Aorta (tissue), 5 donors: ENCODE results near the gene FAM221B. TPM values are rescaled to one million over a fixed set of nuclear protein-coding genes. Genes with fewer than 3 reads are reported as not detected.

Source experiments
- ATAC-seq: fragments of 200-7000 bp; cut with Tn5 transposase; one replicate; pipeline ENCODE4 v1.9.1; 2022; ENCODE audit warnings: moderate library complexity; ENCODE audit not compliant: low FRiP score
- DNase-seq, 2 donors: peaks; one replicate each; pipeline ENCODE4 v3.0.0-alpha.2; 2020
- H3K27ac ChIP-seq, 2 donors: one replicate each; pipeline ENCODE4 v1.5.1; 2013; ENCODE audit warnings: low read length in 2 of 2, mild to moderate bottlenecking in 2 of 2, moderate library complexity in 2 of 2, control low read depth in 1 of 2, inconsistent platforms in 1 of 2, low read depth in 1 of 2
- H3K27me3 ChIP-seq, 2 donors: one replicate each; pipeline ENCODE4 v1.6.1; 2013; ENCODE audit warnings: control low read depth in 1 of 2, low read length in 1 of 2, mild to moderate bottlenecking in 1 of 2, moderate library complexity in 1 of 2; ENCODE audit not compliant: insufficient read depth in 2 of 2, control insufficient read depth in 1 of 2
- H3K36me3 ChIP-seq, 2 donors: one replicate each; pipeline ENCODE4 v1.6.1; 2013; ENCODE audit warnings: control low read depth in 1 of 2, low read length in 1 of 2, mild to moderate bottlenecking in 1 of 2; ENCODE audit not compliant: insufficient read depth in 2 of 2, control insufficient read depth in 1 of 2
- H3K4me1 ChIP-seq, 2 donors: one replicate each; pipeline ENCODE4 v1.6.1; 2013; ENCODE audit warnings: low read length in 2 of 2, control low read depth in 1 of 2, mild to moderate bottlenecking in 1 of 2, moderate library complexity in 1 of 2; ENCODE audit not compliant: insufficient read depth in 2 of 2, control insufficient read depth in 1 of 2
- H3K4me3 ChIP-seq, 2 donors: one replicate each; pipeline ENCODE4 v1.5.1; 2013; ENCODE audit warnings: low read length in 2 of 2, control low read depth in 1 of 2, mild to moderate bottlenecking in 1 of 2
- H3K9me3 ChIP-seq: one replicate; pipeline ENCODE4 v1.6.1; 2013; ENCODE audit warnings: mild to moderate bottlenecking, low read length; ENCODE audit not compliant: control insufficient read depth
- WGBS, 2 donors: extraction: QIAGEN DNeasy Blood & Tissue Kit; methylation state at CpG; one replicate each; pipeline ENCODE4 v1.1.7; 2013; 5-methylcytosine and 5-hydroxymethylcytosine counted together
- intact Hi-C, 2 donors: fragments of 100-400 bp; cut with DNase I; formaldehyde crosslinking; loops; one replicate each; pipeline versions ENCODE4 v1.14.2 to v1.15.0; 2022
- polyA plus RNA-seq, 2 donors: library from polyadenylated mRNA; stranded (reverse); fragments of 200-250 nt; gene quantifications; one replicate each; pipeline ENCODE4 v1.2.3, GENCODE V29; 2013
- total RNA-seq, 2 donors: library from RNA; stranded (reverse); fragmentation: NEBNext Ultra II Directional; extraction: Animal tissue kit (Norgen Biotek cat#: 25700); gene quantifications; one replicate each; pipeline ENCODE4 v1.2.1, GENCODE V29; 2021
- donor health status: healthy with polysubstance abuse.
- donor health status: Bipolar disorder and iron deficiency.
- donor health status: DM: no; HTN: no; CAD: no.
- donor health status: DM: no; HTN: no; CAD: no.
- donor health status: DM: yes; HTN: yes; CAD: no.

Gene FAM221B
- total and polyA plus RNA-seq, 4 donors: 0.13 TPM; not detected in 3

DNA sequence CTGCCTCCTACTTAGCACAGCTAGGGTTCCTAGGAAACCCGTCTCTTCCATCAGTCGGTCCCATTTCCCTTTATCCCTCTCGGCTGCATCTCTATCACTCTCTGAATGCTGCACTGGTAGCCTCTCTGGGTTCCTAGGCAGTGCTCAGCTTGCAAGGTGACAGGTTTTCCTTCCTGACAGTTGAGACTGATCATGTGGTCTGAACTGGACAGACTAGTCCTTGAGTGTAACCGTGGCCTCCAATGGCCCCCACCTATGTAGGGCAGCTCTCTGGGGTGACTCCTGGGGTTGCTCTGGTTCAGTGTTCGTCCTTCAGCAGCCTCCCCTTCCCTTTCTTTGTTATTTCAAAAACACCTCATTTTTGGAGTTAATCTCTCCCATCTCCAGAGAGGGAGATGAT is 4.3 kb upstream of the FAM221B start:
- Histone ChIP-seq H3K4me3 (no peak overlapping the region), H3K27me3 (no peaks in the 10 kb centered on the region), H3K36me3 (no peaks in the 10 kb centered on the region), H3K9me3 (no peaks in the 10 kb centered on the region), H3K4me1 (peaks cover 0 to 5% of the 10 kb centered on the region in 2 donors), H3K27ac (no peak overlapping the region)
- DNase-seq: no peak
- ATAC-seq: no peak
- intact Hi-C loops: loop anchor here in 1 of 2 donors (1.0 kb wide), 1 partner anchor 85 kb away; no protein-coding TSS in a partner anchor
- WGBS, 2 donors: 84 to 86% methylated on average over 5 of the region's 5 CpGs

DNA sequence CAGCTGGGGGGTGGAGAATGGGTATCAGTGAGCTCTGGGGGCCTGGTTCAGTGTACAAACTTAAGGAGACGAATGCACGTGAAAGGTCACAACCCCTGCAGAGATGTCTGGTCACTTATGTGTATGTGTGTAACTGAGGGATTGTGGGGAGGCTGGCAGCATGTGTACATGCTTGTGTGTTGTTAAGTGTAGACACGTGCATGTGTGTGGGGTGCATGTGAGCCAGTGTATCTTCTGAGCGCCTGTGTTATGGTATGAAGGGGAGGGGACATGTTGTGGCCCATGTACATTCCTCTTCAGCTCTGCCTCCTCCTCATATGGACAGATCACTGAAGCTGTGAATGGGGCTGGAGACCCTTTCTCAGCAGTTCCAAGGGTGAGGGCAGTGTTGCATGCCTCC is 2.5 kb upstream of the FAM221B start:
- 67 to 77% methylated on average over 4 of the region's 4 CpGs for WGBS, 2 donors
- Histone ChIP-seq H3K4me3 (no peak overlapping the region), H3K36me3 (no peaks in the 10 kb centered on the region), H3K4me1 (peaks cover 0 to 5% of the 10 kb centered on the region in 2 donors), H3K9me3 (no peaks in the 10 kb centered on the region), H3K27ac (no peak overlapping the region), H3K27me3 (no peaks in the 10 kb centered on the region)
- no peak for ATAC-seq
- no peak for DNase-seq
- intact Hi-C loops: no loop called here

DNA sequence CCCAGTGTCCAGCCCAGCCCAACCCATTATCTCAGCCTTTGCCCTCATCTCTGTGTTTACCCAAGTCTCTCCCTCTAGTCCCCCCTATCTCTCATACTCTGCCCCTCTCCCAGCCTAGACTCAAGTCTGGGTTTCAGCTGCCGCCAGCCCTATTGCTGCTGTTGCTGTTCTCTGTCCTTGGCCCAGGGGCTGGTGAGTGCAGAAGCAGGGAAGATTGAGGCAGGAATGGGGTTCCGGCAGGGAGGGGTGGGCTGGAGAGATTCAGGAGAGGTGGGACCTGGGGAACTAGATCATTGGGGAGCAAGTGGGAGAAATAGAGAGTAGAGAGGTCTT is 1.2 kb upstream of the FAM221B start:
- Histone ChIP-seq H3K36me3 (no peaks in the 10 kb centered on the region), H3K27ac (peak overlapping the region; percentile 66 to 87), H3K27me3 (no peaks in the 10 kb centered on the region), H3K4me1 (peaks cover 0 to 5% of the 10 kb centered on the region in 2 donors), H3K4me3 (peak overlapping the region; percentile 45 to 46), H3K9me3 (no peaks in the 10 kb centered on the region)
- intact Hi-C loops: loop anchor here in 1 of 2 donors (5.0 kb wide), 2 partner anchors 37 to 53 kb away; partner anchors contain the start of gene NPR2
- 5 to 11% methylated on average over 2 of the region's 2 CpGs for WGBS, 2 donors
- no peak for ATAC-seq
- DNase-seq: no peak

DNA sequence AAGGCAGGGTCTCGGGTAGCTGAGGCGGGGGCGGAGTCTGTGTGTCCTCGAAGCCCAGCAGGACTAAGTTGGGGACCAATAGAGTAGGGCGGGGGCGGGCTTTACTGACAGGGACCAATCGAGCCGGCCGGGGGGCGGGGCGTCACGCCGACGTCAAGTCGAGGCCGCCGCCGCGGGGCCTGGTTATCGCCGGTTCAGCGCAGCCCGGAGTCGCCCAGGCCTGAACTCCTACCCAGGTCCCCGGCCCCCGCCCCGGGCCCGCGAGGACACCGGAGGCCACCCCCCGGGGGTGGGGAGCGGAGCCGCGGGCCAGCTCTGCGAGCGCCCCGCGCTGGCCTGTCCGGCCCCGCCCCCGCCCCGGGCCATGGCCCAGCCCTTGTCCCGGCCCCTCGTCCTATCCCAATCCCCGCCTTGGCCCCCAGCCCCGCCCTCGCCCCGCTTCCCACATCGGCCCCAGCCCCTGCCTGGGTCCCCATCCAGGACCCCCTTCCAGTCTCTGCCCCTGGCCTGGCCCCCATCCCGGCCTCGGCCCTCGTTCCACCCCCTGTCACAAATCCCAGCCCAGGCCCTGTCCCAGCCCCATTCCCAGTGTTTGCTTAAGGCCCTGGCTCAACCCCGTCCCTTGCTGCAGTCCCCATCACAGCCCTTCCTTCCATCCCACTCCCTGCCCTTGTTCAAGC is 692 bp upstream of the FAM221B start, which contains the start of gene TMEM8B:
Gene TMEM8B (plus strand): TSS at position 145 of the 680 bp plus-strand sequence. CDS start 220 bp downstream, at position 365.
- peak within 1 kb of the TSS; percentile 66 to 87 for H3K27ac ChIP-seq
- H3K4me1 ChIP-seq: peaks cover 0 to 5% of the 10 kb centered on the region in 2 donors
- peak within 1 kb of the TSS; percentile 45 to 46 for H3K4me3 ChIP-seq
- WGBS, 2 donors: 1 to 4% methylated on average over 20 to 53 of the region's 53 CpGs
- ATAC-seq (peak; percentile 92), DNase-seq (peak; percentile 98)
- intact Hi-C loops: loop anchor here in 1 of 2 donors (5.0 kb wide), 2 partner anchors 37 to 53 kb away; partner anchors contain the start of gene NPR2
- no peaks in the 10 kb centered on the region for H3K27me3 ChIP-seq
- H3K36me3 ChIP-seq: no peaks in the 10 kb centered on the region
- no peaks in the 10 kb centered on the region for H3K9me3 ChIP-seq

DNA sequence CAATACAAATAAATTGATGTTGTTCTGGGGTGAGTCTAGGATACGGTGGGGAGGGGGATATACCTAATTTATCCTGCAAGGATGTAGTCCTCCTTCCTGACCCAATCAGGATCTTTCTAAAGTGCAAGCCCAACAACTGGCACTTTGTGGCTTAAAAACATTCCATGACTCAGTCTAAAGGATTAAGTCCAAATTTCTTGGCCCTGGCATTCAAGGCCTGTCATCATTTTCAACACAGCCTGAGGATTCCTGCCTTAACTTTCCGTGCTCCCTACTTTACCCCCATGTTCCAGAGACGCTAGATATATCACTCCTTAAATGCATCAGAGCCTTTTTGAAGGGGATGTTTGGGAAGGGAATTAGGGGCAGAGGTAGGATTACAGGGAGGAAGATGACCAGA is 1.0 kb downstream of the FAM221B start:
- intact Hi-C loops: loop anchor here in 1 of 2 donors (5.0 kb wide), 2 partner anchors 35 to 55 kb away; partner anchors contain the start of gene NPR2
- H3K27me3 ChIP-seq: no peaks in the 10 kb centered on the region
- 20 to 29% methylated on average over 3 of the region's 3 CpGs for WGBS, 2 donors
- peaks cover 0 to 5% of the 10 kb centered on the region in 2 donors for H3K4me1 ChIP-seq
- no peak overlapping the region for H3K4me3 ChIP-seq
- peak overlapping the region in 1 of 2 donors; percentile 61 for H3K27ac ChIP-seq
- H3K36me3 ChIP-seq: no peaks in the 10 kb centered on the region
- H3K9me3 ChIP-seq: no peaks in the 10 kb centered on the region
- no peak for DNase-seq
- no peak for ATAC-seq

DNA sequence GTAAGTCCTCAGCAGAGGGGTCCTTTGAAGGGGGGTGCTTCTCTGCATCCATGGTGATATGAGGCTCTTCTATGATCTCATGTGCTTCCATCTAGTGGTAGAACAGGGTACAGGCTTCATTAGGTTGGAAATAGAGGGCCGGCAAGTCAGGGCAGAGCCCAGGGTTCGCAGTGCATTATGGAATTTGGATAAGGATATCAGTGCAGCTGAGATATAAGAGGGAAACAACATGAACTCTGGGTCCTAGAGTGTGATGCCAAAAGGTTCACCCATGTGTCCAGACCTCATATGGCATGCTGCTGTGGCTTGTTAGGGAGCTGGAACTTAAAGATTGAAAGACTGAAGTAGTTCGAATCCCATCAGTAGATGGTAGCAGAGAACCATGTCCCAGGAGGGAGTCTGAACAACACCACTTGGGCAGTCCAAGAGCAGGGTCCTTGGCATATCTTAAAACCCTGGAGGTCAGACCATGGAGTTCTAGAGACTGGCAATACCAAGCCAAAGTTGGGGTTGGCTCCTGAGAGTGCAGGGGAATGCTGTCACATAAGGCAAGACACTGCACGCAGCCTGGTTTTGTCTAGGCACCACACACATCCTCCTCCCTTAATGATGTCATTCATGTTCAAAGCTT is 2.3 kb downstream of the FAM221B start:
- Histone ChIP-seq H3K4me3 (no peak overlapping the region), H3K36me3 (no peaks in the 10 kb centered on the region), H3K27me3 (no peaks in the 10 kb centered on the region), H3K27ac (no peak overlapping the region), H3K4me1 (peaks cover 0 to 5% of the 10 kb centered on the region in 2 donors), H3K9me3 (no peaks in the 10 kb centered on the region)
- DNase-seq (no peak), ATAC-seq (peak; percentile 72)
- intact Hi-C loops: loop anchor here in 1 of 2 donors (5.0 kb wide), 2 partner anchors 34 to 56 kb away; partner anchors contain the start of gene NPR2
- 33 to 35% methylated on average over 4 of the region's 4 CpGs for WGBS, 2 donors

DNA sequence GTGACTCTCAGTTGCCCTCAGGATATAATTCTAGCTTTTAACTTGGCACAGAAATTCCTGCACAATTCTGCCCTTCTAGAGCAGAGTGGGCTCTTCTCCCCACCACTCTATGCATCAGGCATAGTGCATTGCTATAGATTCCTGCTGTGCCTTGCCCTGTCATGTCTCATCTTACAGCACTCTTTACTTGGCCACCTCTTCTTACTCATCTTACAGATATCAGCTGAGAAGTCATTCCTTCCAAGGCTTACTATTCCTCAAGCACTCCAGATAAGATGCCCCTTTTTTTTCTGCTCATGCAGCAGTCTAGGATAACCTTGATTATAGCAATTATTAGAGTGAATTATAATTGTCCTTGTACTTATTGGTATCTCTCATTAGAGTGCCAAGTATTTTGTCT is 5.6 kb downstream of the FAM221B start:
- no peak for DNase-seq
- no peak overlapping the region for H3K4me3 ChIP-seq
- H3K9me3 ChIP-seq: no peaks in the 10 kb centered on the region
- no peak overlapping the region for H3K27ac ChIP-seq
- no peaks in the 10 kb centered on the region for H3K27me3 ChIP-seq
- ATAC-seq: no peak
- intact Hi-C loops: no loop called here
- no peaks in the 10 kb centered on the region for H3K36me3 ChIP-seq
- H3K4me1 ChIP-seq: no peaks in the 10 kb centered on the region

DNA sequence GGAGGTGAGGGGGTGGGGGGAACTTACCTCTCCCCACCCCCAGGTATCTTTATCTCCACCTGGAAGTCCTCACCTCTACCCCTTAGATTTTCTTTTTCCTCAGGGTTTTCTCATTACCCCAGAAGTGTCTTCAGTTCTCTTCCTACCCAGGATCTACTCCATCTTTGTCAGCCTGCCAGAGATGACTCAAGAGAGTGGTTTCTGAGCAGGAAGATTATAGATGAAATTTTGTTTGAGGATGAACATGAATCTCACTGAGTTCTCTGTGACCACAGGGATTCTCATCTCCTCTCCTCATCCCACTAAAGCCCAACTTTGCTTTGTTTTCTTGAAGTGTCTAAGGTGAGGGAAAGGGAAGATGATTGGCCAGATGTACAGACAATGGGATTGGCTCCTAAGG is 8.5 kb downstream of the FAM221B start:
- no peak overlapping the region for H3K27ac ChIP-seq
- no peaks in the 10 kb centered on the region for H3K27me3 ChIP-seq
- intact Hi-C loops: no loop called here
- no peak overlapping the region for H3K4me3 ChIP-seq
- no peaks in the 10 kb centered on the region for H3K36me3 ChIP-seq
- DNase-seq (no peak), ATAC-seq (no peak)
- H3K9me3 ChIP-seq: no peaks in the 10 kb centered on the region
- no peaks in the 10 kb centered on the region for H3K4me1 ChIP-seq

DNA sequence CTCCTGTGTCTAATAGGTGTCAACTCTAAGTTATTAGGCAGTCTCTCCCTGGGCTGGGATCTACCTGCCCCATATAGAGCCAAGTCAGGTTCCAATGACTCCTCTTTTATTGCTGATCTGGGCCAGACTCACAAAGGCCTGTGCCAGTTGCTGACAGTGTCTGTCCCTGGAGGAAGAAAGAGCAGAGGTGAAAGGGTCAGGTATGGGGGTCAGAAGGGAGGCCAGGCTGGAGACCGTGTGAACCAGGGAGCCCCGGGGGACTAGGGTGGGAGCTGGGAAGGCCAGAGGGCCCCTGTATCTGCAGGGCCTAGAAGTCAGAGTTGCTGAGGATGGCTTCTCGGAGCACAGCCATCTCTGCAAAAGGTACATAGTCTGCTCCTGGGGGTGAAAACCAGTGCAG is 10.2 kb downstream of the FAM221B start:
- H3K4me3 ChIP-seq: no peak overlapping the region
- ATAC-seq (no peak), DNase-seq (no peak)
- no peaks in the 10 kb centered on the region for H3K4me1 ChIP-seq
- no peaks in the 10 kb centered on the region for H3K9me3 ChIP-seq
- intact Hi-C loops: no loop called here
- no peaks in the 10 kb centered on the region for H3K36me3 ChIP-seq
- WGBS, 2 donors: 80 to 88% methylated on average over 3 of the region's 3 CpGs
- H3K27me3 ChIP-seq: no peaks in the 10 kb centered on the region
- H3K27ac ChIP-seq: no peak overlapping the region
